Activated T-helper 1 cell treated with anti-CD3 and anti-CD28 coated beads, Interleukin-2, amount 50 U/mL, for 16 hours (primary cell): ENCODE measurements around the gene PODNL1.

Source experiments
- DNase-seq, 2 donors: peaks; one replicate each; pipeline ENCODE4 v3.0.0-alpha.2; 2020; ENCODE audit warnings: low read depth in 1 of 2, low spot score in 1 of 2

Gene PODNL1

GRCh38 chr19:13938301-13939064 lies at the start of gene PODNL1:
Gene PODNL1 (minus strand): TSS chr19:13938417. CDS start chr19:13938181, 236 bp downstream.
- no peak for DNase-seq

- DNase-seq = no peak
Observed at GRCh38 chr19:13987101-13987890, 49.1 kb upstream of the PODNL1 start.

GRCh38 chr19:13986348-13986904 lies 48.2 kb upstream of the PODNL1 start:
- peak; percentile 96 to 97 for DNase-seq

GRCh38 chr19:13985771-13986347 lies 47.6 kb upstream of the PODNL1 start:
- DNase-seq = no peak

GRCh38 chr19:13984875-13985741 lies 46.9 kb upstream of the PODNL1 start:
- DNase-seq = no peak

- no peak for DNase-seq
Observed at GRCh38 chr19:13984186-13984585, 46.0 kb upstream of the PODNL1 start.

- peak in 1 of 2 donors; percentile 30 for DNase-seq
Observed at GRCh38 chr19:13983213-13983889, 45.1 kb upstream of the PODNL1 start.

- DNase-seq = no peak
Observed at GRCh38 chr19:13982773-13983172, 44.6 kb upstream of the PODNL1 start.

- no peak for DNase-seq
Observed at GRCh38 chr19:13981988-13982501, 43.8 kb upstream of the PODNL1 start.

- DNase-seq = no peak
Observed at GRCh38 chr19:13981467-13981866, 43.2 kb upstream of the PODNL1 start.

GRCh38 chr19:13981021-13981420 lies 42.8 kb upstream of the PODNL1 start:
- DNase-seq = no peak

GRCh38 chr19:13980340-13980739 lies 42.1 kb upstream of the PODNL1 start:
- DNase-seq = no peak

GRCh38 chr19:13979686-13980085 lies 41.5 kb upstream of the PODNL1 start:
- no peak for DNase-seq

- no peak for DNase-seq
Observed at GRCh38 chr19:13979244-13979615, 41.0 kb upstream of the PODNL1 start.

- DNase-seq = no peak
Observed at GRCh38 chr19:13978351-13979243, 40.4 kb upstream of the PODNL1 start.

GRCh38 chr19:13977803-13978202 lies 39.6 kb upstream of the PODNL1 start:
- no peak for DNase-seq

- DNase-seq = no peak
Observed at GRCh38 chr19:13976446-13976845, 38.2 kb upstream of the PODNL1 start.

- DNase-seq = no peak
Observed at GRCh38 chr19:13975870-13976269, 37.7 kb upstream of the PODNL1 start.

GRCh38 chr19:13974073-13974472 lies 35.9 kb upstream of the PODNL1 start:
- DNase-seq = no peak
